Esophagus muscularis mucosa (tissue), 4 donors: Measurements from ENCODE around the gene LAMA3.

Experiments used
- CTCF ChIP-seq, 3 experiments: fragments of 200-600 bp in 2 of 3; fragments of 450-650 bp in 1 of 3; sonication (generic) in 2 of 3; IDR thresholded peaks; one replicate each; pipeline ENCODE4 v1.5.1; 2017 to 2019; ENCODE audit warnings: antibody characterized with exemption in 3 of 3, mild to moderate bottlenecking in 2 of 3, moderate library complexity in 1 of 3
- EP300 ChIP-seq: sonication (generic); formaldehyde crosslinking; IDR thresholded peaks from one replicate; pipeline ENCODE4 v1.6.1; 2017; ENCODE audit warnings: antibody characterized with exemption
- POLR2A ChIP-seq: fragments of 450-650 bp; IDR thresholded peaks from one replicate; pipeline ENCODE4 v1.6.1; 2017; ENCODE audit warnings: antibody characterized with exemption, moderate library complexity, mild to moderate bottlenecking, low read depth

GRCh38 chr18:23902396-23902795 lies 213.1 kb downstream of the LAMA3 start:
- TF ChIP-seq CTCF (IDR thresholded peaks at IDR 0.05) (no peak), EP300 (no peak), POLR2A (no peak)
